HCT116 (cell line): Measurements from ENCODE around the gene CDK11B. TPM values are rescaled to one million over a fixed set of nuclear protein-coding genes. Genes with fewer than 3 reads are reported as not detected.

ENCODE experiments used
- CBX3 ChIP-seq: IDR thresholded peaks from 2 replicates; pipeline ENCODE4 v1.6.1; 2012; ENCODE audit warnings: low read depth
- CEBPB ChIP-seq: IDR thresholded peaks from 2 replicates; pipeline ENCODE4 v1.6.1; 2012; ENCODE audit warnings: low read depth
- RAD21 ChIP-seq: IDR thresholded peaks from 2 replicates; pipeline ENCODE4 v1.6.1; 2012; ENCODE audit warnings: low read depth, mild to moderate bottlenecking
- TCF7L2 ChIP-seq: IDR thresholded peaks from 2 replicates; pipeline ENCODE4 v1.7.0; 2011; ENCODE audit warnings: borderline replicate concordance, inconsistent platforms; ENCODE audit not compliant: insufficient read depth, insufficient read length; ENCODE audit errors: extremely low read depth
- total RNA-seq: library from RNA; stranded (reverse); gene quantifications from one replicate; pipeline ENCODE4 v1.2.1, GENCODE V29; 2021; ENCODE audit not compliant: unreplicated experiment

The CDK11B gene
- total RNA-seq, 1 experiment from 2014 or later, result 31.5 TPM

DNA sequence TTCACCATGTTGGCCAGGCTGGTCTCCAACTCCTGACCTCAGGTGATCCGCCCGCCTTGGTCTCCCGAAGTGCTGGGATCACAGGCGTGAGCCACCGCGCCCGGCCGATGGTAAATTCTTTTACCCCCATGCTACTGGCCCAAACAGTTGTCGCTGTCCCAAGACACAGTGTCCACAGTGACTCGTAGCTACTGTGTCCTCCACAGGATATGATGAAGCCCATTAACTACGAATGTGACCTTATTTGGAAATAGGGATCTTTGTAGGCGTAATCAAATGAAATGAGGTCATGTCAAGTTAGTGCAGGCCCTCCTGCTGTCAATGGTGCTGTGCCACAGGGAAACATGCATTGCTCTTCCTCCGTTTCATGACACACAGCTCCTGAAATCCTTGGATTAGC, 67.4 kb downstream of the CDK11B start (continued):
- TF ChIP-seq TCF7L2 (no peak), CEBPB (no peak), CBX3 (no peak), RAD21 (no peak)
- TF ChIP-seq, all 23 proteins: peak for 0

Other genes starting within 250 kb of the CDK11B start
- not detected for gene ANKRD65, start 237.7 kb downstream of the CDK11B start, total RNA-seq
- 50.6 TPM for gene VWA1, start 223.3 kb downstream of the CDK11B start, total RNA-seq
- 0.61 TPM for gene ATAD3C, start 209.3 kb downstream of the CDK11B start, total RNA-seq
- 62.9 TPM for gene ATAD3B, start 187.2 kb downstream of the CDK11B start, total RNA-seq
- gene ATAD3A, start 146.8 kb downstream of the CDK11B start, total RNA-seq, result 92.3 TPM
- gene TMEM240, start 118.4 kb downstream of the CDK11B start, total RNA-seq, result 2.3 TPM
- 134 TPM for gene SSU72, start 84.1 kb downstream of the CDK11B start, total RNA-seq
- gene FNDC10, start 58.9 kb downstream of the CDK11B start, total RNA-seq, result 8.4 TPM
- gene MIB2, start 43.5 kb downstream of the CDK11B start, total RNA-seq, result 194 TPM
- 8.7 TPM for gene MMP23B, start 26.8 kb downstream of the CDK11B start, total RNA-seq
- 30.3 TPM for gene SLC35E2B, start 33.8 kb upstream of the CDK11B start, total RNA-seq
- 61.0 TPM for gene CDK11A, start 65.4 kb upstream of the CDK11B start, total RNA-seq
- 93.4 TPM for gene NADK, start 119.5 kb upstream of the CDK11B start, total RNA-seq
- 371 TPM for gene GNB1, start 232.1 kb upstream of the CDK11B start, total RNA-seq